Measurements from ENCODE around the gene HSPBAP1.

DNA sequence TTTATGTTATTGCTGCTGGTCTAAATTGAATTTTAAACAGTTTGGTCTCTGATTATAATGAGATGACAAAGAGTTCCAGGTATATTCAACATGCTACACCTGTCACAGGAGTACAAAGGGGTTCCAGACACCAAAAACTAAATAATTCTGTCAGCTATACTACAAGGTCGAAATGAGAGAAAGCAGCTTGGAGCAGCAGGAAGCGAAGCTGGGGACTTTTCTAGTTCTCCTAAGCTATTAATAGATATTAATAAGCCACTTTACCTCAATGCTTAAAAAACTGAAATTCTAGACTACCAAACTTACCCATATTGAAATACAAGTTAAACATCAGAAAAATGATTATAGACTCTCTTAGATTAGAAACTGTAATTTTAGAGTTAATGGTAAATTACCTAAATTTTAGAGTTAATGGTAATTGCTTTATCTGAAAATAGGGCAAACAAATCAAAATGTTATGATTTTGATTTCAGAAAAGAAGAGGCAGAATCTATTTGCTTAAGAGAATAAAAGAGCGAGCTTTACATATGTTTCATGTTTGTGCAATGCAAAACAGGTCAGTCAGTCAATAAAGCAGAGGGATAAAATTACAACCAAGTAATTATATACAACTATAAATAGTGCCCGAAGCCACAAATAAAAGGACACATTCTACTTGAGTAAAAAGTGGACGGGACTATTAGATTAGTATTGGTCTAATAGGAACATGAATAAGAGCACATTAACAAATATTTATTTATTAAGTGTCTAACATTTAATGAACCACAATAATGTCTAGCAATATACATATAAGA, 16.8 kb downstream of the HSPBAP1 start:
- TF ChIP-seq POLR2AphosphoS5 (IDR thresholded peaks at IDR 0.05) (no peak), CTCF (IDR thresholded peaks at IDR 0.05) (no peak), EP300 (IDR thresholded peaks at IDR 0.05) (no peak)

All from sigmoid colon (tissue), 4 donors.